Measurements from ENCODE around the gene TMTC1. TPM values are rescaled to one million over a fixed set of nuclear protein-coding genes. Genes with fewer than 3 reads are reported as not detected.

TMTC1 gene
- total RNA-seq, 3 donors from 2014 or later (not counting 1 experiment from before 2014, with no cell fraction given), result 0.18 to 2.0 (median 0.50) TPM

GRCh38 chr12:29688914-29689313, 94.8 kb downstream of the TMTC1 start:
- ATAC-seq, result no peak
- no peak overlapping the region for H3K4me3 ChIP-seq (ENCODE audit: low read length)
- Mint-ChIP-seq H3K9me3 (peaks cover 0 to 2% of the 10 kb centered on the region in 2 donors), H3K4me3 (no peak overlapping the region), H3K27me3 (ENCODE audit: low read depth in 2 of 2) (no peaks in the 10 kb centered on the region), H3K4me1 (no peaks in the 10 kb centered on the region), H3K27ac (no peak overlapping the region), H3K36me3 (no peaks in the 10 kb centered on the region)
- intact Hi-C loops (cut with micrococcal nuclease), result no loop called here
- no peak overlapping the region for H3K27ac ChIP-seq (ENCODE audit: low read length)
- no peaks in the 10 kb centered on the region for H3K27me3 ChIP-seq (ENCODE audit: control insufficient read depth, insufficient read depth, low read length)
- TF ChIP-seq, protein P1, sequence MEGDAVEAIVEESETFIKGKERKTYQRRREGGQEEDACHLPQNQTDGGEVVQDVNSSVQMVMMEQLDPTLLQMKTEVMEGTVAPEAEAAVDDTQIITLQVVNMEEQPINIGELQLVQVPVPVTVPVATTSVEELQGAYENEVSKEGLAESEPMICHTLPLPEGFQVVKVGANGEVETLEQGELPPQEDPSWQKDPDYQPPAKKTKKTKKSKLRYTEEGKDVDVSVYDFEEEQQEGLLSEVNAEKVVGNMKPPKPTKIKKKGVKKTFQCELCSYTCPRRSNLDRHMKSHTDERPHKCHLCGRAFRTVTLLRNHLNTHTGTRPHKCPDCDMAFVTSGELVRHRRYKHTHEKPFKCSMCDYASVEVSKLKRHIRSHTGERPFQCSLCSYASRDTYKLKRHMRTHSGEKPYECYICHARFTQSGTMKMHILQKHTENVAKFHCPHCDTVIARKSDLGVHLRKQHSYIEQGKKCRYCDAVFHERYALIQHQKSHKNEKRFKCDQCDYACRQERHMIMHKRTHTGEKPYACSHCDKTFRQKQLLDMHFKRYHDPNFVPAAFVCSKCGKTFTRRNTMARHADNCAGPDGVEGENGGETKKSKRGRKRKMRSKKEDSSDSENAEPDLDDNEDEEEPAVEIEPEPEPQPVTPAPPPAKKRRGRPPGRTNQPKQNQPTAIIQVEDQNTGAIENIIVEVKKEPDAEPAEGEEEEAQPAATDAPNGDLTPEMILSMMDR (IDR thresholded peaks at IDR 0.05), result no peak
- WGBS (ENCODE audit: insufficient coverage), result 75% methylated on average over 1 of the region's 1 CpG
- no peaks in the 10 kb centered on the region for H3K36me3 ChIP-seq (ENCODE audit: control insufficient read depth, insufficient read depth, low read length)
- H3K4me1 ChIP-seq (ENCODE audit: control insufficient read depth, insufficient read depth, low read length), result no peaks in the 10 kb centered on the region
- DNase-seq, result no peak
- H3K9me3 ChIP-seq (ENCODE audit: control insufficient read depth, insufficient read depth, low read length), result no peaks in the 10 kb centered on the region

DNA sequence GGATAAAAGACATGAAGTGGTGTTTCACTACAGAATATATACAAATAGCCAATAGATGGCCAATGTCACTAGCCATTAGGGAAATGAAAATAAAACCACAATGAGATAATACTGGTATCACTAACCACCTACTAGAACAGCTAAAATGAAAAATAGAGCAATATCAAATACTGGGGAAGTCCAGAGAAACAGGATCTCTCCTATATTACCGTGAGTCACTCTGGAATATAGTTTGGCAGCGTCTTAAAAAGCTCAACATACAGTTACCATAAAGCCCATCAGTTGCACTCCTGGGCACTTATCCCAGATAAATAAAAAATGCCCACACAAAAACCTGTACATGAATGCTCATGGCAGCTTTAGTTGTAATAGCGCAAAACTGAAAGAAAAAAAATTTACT, 101.7 kb downstream of the TMTC1 start:
- Mint-ChIP-seq H3K36me3 (no peaks in the 10 kb centered on the region), H3K27ac (no peak overlapping the region), H3K4me3 (no peak overlapping the region), H3K4me1 (no peaks in the 10 kb centered on the region), H3K9me3 (no peaks in the 10 kb centered on the region), H3K27me3 (ENCODE audit: low read depth in 2 of 2) (no peaks in the 10 kb centered on the region)
- DNase-seq (no peak), ATAC-seq (no peak)
- H3K4me1 ChIP-seq (ENCODE audit: control insufficient read depth, insufficient read depth, low read length), result no peaks in the 10 kb centered on the region
- no peak overlapping the region for H3K27ac ChIP-seq (ENCODE audit: low read length)
- H3K4me3 ChIP-seq (ENCODE audit: low read length), result no peak overlapping the region
- TF ChIP-seq, protein P1 (IDR thresholded peaks at IDR 0.05), result no peak
- 87% methylated on average over 3 of the region's 3 CpGs for WGBS (ENCODE audit: insufficient coverage)
- no peaks in the 10 kb centered on the region for H3K36me3 ChIP-seq (ENCODE audit: control insufficient read depth, insufficient read depth, low read length)
- H3K27me3 ChIP-seq (ENCODE audit: control insufficient read depth, insufficient read depth, low read length), result no peaks in the 10 kb centered on the region
- no peaks in the 10 kb centered on the region for H3K9me3 ChIP-seq (ENCODE audit: control insufficient read depth, insufficient read depth, low read length)
- intact Hi-C loops (cut with micrococcal nuclease), result no loop called here

DNA sequence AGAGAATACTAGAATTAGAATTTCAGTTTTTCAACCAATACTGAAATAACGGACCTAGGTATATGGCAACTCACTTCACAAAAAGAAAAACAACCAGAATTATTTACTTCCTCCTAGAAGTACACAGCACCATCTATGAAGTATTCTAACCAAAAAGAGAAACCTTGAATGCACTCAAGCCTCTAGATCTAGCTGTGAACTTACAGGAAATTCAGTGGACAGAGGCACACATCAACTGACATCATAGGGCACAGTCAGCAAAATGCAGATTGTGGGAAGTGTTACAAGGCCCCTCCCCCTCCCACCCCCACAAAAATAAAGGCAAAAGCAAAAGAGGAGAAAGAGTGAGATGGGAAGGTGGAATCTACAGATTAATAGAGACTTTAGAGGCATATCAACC, 102.4 kb downstream of the TMTC1 start:
- Histone ChIP-seq H3K36me3 (ENCODE audit: control insufficient read depth, insufficient read depth, low read length) (no peaks in the 10 kb centered on the region), H3K4me3 (ENCODE audit: low read length) (no peak overlapping the region), H3K4me1 (ENCODE audit: control insufficient read depth, insufficient read depth, low read length) (no peaks in the 10 kb centered on the region), H3K9me3 (ENCODE audit: control insufficient read depth, insufficient read depth, low read length) (no peaks in the 10 kb centered on the region), H3K27me3 (ENCODE audit: control insufficient read depth, insufficient read depth, low read length) (no peaks in the 10 kb centered on the region), H3K27ac (ENCODE audit: low read length) (no peak overlapping the region)
- Mint-ChIP-seq H3K36me3 (no peaks in the 10 kb centered on the region), H3K27me3 (ENCODE audit: low read depth in 2 of 2) (no peaks in the 10 kb centered on the region), H3K9me3 (no peaks in the 10 kb centered on the region), H3K4me1 (no peaks in the 10 kb centered on the region), H3K27ac (no peak overlapping the region), H3K4me3 (no peak overlapping the region)
- intact Hi-C loops (cut with micrococcal nuclease), result no loop called here
- TF ChIP-seq, protein P1 (IDR thresholded peaks at IDR 0.05), result no peak
- 71% methylated on average over 1 of the region's 1 CpG for WGBS (ENCODE audit: insufficient coverage)
- ATAC-seq, result no peak
- no peak for DNase-seq

DNA sequence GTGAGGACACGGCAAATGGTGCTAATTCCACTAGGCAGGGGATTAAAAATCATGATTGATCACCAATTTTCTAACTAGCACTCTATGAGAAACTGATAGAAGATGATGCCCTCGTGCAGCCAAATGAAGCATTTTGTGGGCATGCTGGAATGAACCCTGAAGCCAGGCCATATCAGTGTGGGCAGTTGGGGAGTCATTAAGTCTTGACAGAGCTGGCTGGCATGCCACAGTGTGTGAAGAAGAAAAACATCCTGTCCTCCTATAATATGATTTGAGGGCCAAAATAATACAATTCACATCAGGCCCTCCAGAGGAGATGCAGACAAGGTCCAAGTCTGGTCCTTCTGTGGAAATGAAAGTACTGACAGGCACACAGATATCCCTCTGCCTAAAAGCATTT, 107.1 kb downstream of the TMTC1 start:
- no peaks in the 10 kb centered on the region for H3K4me1 Mint-ChIP-seq
- H3K4me3 Mint-ChIP-seq, result no peak overlapping the region
- no peaks in the 10 kb centered on the region for H3K36me3 ChIP-seq (ENCODE audit: control insufficient read depth, insufficient read depth, low read length)
- DNase-seq, result no peak
- H3K27me3 Mint-ChIP-seq (ENCODE audit: low read depth in 2 of 2), result no peaks in the 10 kb centered on the region
- no peak overlapping the region for H3K27ac ChIP-seq (ENCODE audit: low read length)
- no peak for ATAC-seq
- WGBS (ENCODE audit: insufficient coverage), result 80% methylated on average over 2 of the region's 2 CpGs
- no peaks in the 10 kb centered on the region for H3K36me3 Mint-ChIP-seq
- H3K9me3 Mint-ChIP-seq, result no peaks in the 10 kb centered on the region
- no peaks in the 10 kb centered on the region for H3K9me3 ChIP-seq (ENCODE audit: control insufficient read depth, insufficient read depth, low read length)
- no peaks in the 10 kb centered on the region for H3K27me3 ChIP-seq (ENCODE audit: control insufficient read depth, insufficient read depth, low read length)
- no peaks in the 10 kb centered on the region for H3K4me1 ChIP-seq (ENCODE audit: control insufficient read depth, insufficient read depth, low read length)
- H3K27ac Mint-ChIP-seq, result no peak overlapping the region
- intact Hi-C loops (cut with micrococcal nuclease), result no loop called here
- H3K4me3 ChIP-seq (ENCODE audit: low read length), result no peak overlapping the region
- TF ChIP-seq, protein P1 (IDR thresholded peaks at IDR 0.05), result no peak
